ENCODE results near the gene FGFR4. TPM values are rescaled to one million over a fixed set of nuclear protein-coding genes. Genes with fewer than 3 reads are reported as not detected.

The FGFR4 gene
- total and polyA plus RNA-seq, 2 of the 8 experiments (the other 6 are each of a cell fraction or from before 2014, with no cell fraction given): 61.4 to 88.4 TPM

DNA sequence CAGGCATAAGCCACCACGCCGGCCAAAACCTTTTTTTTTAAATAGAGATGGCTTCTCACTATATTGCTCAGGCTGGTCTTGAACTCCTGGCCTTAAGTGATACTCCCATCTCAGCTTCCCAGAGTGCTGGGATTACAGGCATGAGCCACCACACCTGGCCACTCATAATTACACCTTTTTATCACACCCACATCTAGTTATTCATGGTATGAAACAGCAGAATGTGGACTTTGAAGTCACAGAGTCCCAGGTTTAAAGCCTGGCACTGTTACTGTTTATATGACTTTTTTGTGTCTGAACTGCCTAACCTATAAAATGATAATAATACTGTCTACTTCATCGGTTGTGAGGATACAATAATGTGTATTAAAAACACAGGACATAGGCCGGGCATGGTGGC lies 41.1 kb upstream of the FGFR4 start:
- Histone ChIP-seq H3K27ac (ENCODE audit: low read depth, low read length) (no peak overlapping the region), H2AFZ (ENCODE audit: low read length) (no peak overlapping the region), H3K4me2 (ENCODE audit: insufficient read depth in 1 of 2, low read depth in 2 of 2, low read length in 2 of 2) (no peak overlapping the region), H4K20me1 (replicated peaks in 1 of 2; ENCODE audit: control insufficient read depth in 1 of 2, insufficient read depth in 2 of 2, low read length in 2 of 2) (peaks cover 0 to 2% of the 10 kb centered on the region in 2 experiments), H4K8ac (ENCODE audit: extremely low read depth, insufficient read depth, low read length) (no peak overlapping the region), H3K9ac (replicated peaks in 1 of 4; ENCODE audit: extremely low read depth in 1 of 4, low read depth in 3 of 4, low read length in 3 of 4) (no peak overlapping the region), H3K79me1 (ENCODE audit: low read depth, low read length) (no peaks in the 10 kb centered on the region), H3K4me1 (replicated peaks in 1 of 4; ENCODE audit: control insufficient read depth in 3 of 4, insufficient read depth in 4 of 4, low read length in 3 of 4) (no peaks in the 10 kb centered on the region), H3K4ac (replicated peaks; ENCODE audit: insufficient read length, low read depth, low read length) (no peak overlapping the region), H3K27me3 (replicated peaks in 1 of 4; ENCODE audit: control insufficient read depth in 3 of 4, extremely low read depth in 1 of 4, insufficient read depth in 3 of 4, low read length in 3 of 4) (no peaks in the 10 kb centered on the region), H2BK15ac (ENCODE audit: low read length) (no peak overlapping the region), H4K91ac (replicated peaks; ENCODE audit: insufficient read length, low read length) (no peak overlapping the region), H2AK5ac (ENCODE audit: low read depth, low read length) (no peak overlapping the region), H3K18ac (ENCODE audit: extremely low read depth, low read length) (no peak overlapping the region), H2BK5ac (ENCODE audit: low read depth, low read length) (no peak overlapping the region), H3K23ac (ENCODE audit: insufficient read length) (no peak overlapping the region), H2BK12ac (ENCODE audit: low read depth, low read length) (no peak overlapping the region), H3K79me2 (ENCODE audit: control insufficient read depth in 1 of 2, insufficient read depth in 2 of 2, low read length in 2 of 2) (no peaks in the 10 kb centered on the region), H3K36me3 (ENCODE audit: control insufficient read depth in 2 of 4, insufficient read depth in 4 of 4, low read length in 3 of 4) (peaks cover 6 to 36% (median 20%) of the 10 kb centered on the region in 4 experiments; a peak in 7 of 8 replicates), H4K5ac (ENCODE audit: insufficient read length, low read depth, low read length) (no peak overlapping the region), H3K9me3 (ENCODE audit: insufficient read depth in 2 of 2, low read depth in 1 of 2, low read length in 1 of 2) (no peaks in the 10 kb centered on the region), H3K56ac (replicated peaks; ENCODE audit: insufficient read length, low read depth, low read length) (no peak overlapping the region), H2BK120ac (replicated peaks; ENCODE audit: low read depth, low read length) (no peak overlapping the region), H3K14ac (ENCODE audit: insufficient read length) (no peak overlapping the region), H2BK20ac (ENCODE audit: low read length) (no peak overlapping the region), H3K4me3 (ENCODE audit: extremely low read depth in 1 of 4, insufficient read depth in 2 of 4, low read depth in 3 of 4, low read length in 4 of 4) (no peak overlapping the region), H3K23me2 (ENCODE audit: low read depth, low read length) (no peaks in the 10 kb centered on the region)
- TF ChIP-seq BACH1 (IDR thresholded peaks at IDR 0.05; ENCODE audit: low read length) (no peak), NANOG (IDR thresholded peaks at IDR 0.05; ENCODE audit: insufficient read depth, low read depth, low read length, poor library complexity, severe bottlenecking) (no peak), YY1 (IDR thresholded peaks at IDR 0.05; ENCODE audit: low read depth, low read length) (no peak), RNF2 (IDR thresholded peaks at IDR 0.05; ENCODE audit: borderline replicate concordance, low read depth, low read length, missing control alignments, poor library complexity, severe bottlenecking) (no peak), SIX5 (IDR thresholded peaks at IDR 0.05; ENCODE audit: low read depth, low read length) (no peak), SIN3A (conservative IDR thresholded peaks at IDR 0.05 in 1 of 2, IDR thresholded peaks at IDR 0.05 in 1 of 2; ENCODE audit: low read depth in 1 of 2, low read length in 2 of 2) (no peak), SRF (IDR thresholded peaks at IDR 0.05; ENCODE audit: low read depth, low read length) (no peak), RBBP5 (IDR thresholded peaks at IDR 0.05; ENCODE audit: borderline replicate concordance, low read depth, low read length) (no peak), HDAC6 (IDR thresholded peaks at IDR 0.05; ENCODE audit: low read depth, low read length) (no peak), TAF1 (IDR thresholded peaks at IDR 0.05; ENCODE audit: low read depth, low read length) (no peak), TBP (IDR thresholded peaks at IDR 0.05; ENCODE audit: low read depth, low read length) (no peak), CBX8 (IDR thresholded peaks at IDR 0.05; ENCODE audit: borderline replicate concordance, low read depth, low read length) (no peak), RXRA (IDR thresholded peaks at IDR 0.05; ENCODE audit: insufficient read depth, low read depth, low read length) (no peak), BCL11A (IDR thresholded peaks at IDR 0.05; ENCODE audit: low read depth in 2 of 2, low read length in 2 of 2) (no peak)
- POLR2A ChIA-PET (ENCODE audit: partially characterized antibody): interaction anchor here (0.6 to 1.0 kb wide), 2 partner anchors 13 to 42 kb away, joined by 3 to 4 read pairs; no protein-coding TSS in a partner anchor
- DNase-seq (ENCODE audit: low read depth in 1 of 2, low spot score in 2 of 2) (no peak), FAIRE-seq (no peak)
- CTCF ChIA-PET (ENCODE audit: partially characterized antibody): interaction anchor here (1.7 to 3.5 kb wide), 2 partner anchors 23 to 26 kb away, joined by 5 to 10 read pairs; partner anchors contain the start of gene ZNF346
- 92% methylated on average over 4 of the region's 4 CpGs; no CpG with 5 or more reads in 1 of the 2 experiments for WGBS, 2 experiments (ENCODE audit: extremely low coverage in 1 of 2, insufficient coverage in 1 of 2, insufficient read length in 1 of 2, insufficient replicate concordance in 2 of 2, low coverage in 1 of 2, low lambda C conversion rate in 2 of 2, missing lambda C conversion rate in 1 of 2)
